PC-9 (cell line): Measurements from ENCODE around the gene TTC7B.

Experiments
- CTCF ChIP-seq: fragments of 200-600 bp; sonication (generic); conservative IDR thresholded peaks from 2 replicates; pipeline ENCODE4 v1.6.1; 2017; ENCODE audit warnings: mixed run types, antibody characterized with exemption, mild to moderate bottlenecking, moderate library complexity
- EZH2 ChIP-seq: fragments of 200-600 bp; sonication (generic); IDR thresholded peaks from 2 replicates; pipeline ENCODE4 v1.8.0; 2017; ENCODE audit warnings: antibody characterized with exemption, low read depth

- TF ChIP-seq CTCF (no peak), EZH2 (no peak)
Observed at GRCh38 chr14:90676356-90676755, 139.9 kb downstream of the TTC7B start.
